Posterior cingulate gyrus (tissue), 11 donors: ENCODE measurements around the gene ARGLU1.

ENCODE experiments used
- DNase-seq, 10 donors: peaks; one replicate each; pipeline versions ENCODE4 v3.0.0 to v3.0.0-alpha.2; 2020 to 2021; ENCODE audit warnings: mixed read lengths in 3 of 10
- intact Hi-C: fragments of 100-400 bp; cut with DNase I; formaldehyde crosslinking; loops from one replicate; pipeline ENCODE4 v1.15.1; 2023

The ARGLU1 gene

GRCh38 chr13:106528718-106529414 lies 39.1 kb downstream of the ARGLU1 start:
- no peak for DNase-seq
- intact Hi-C loops = no loop called here

- intact Hi-C loops = no loop called here
- no peak for DNase-seq
These were observed 40.1 kb downstream of the ARGLU1 start for GRCh38 chr13:106527826-106528225.

GRCh38 chr13:106527445-106527801 lies 40.5 kb downstream of the ARGLU1 start:
- no peak for DNase-seq
- intact Hi-C loops = no loop called here

- intact Hi-C loops = no loop called here
- no peak for DNase-seq
These were observed 41.0 kb downstream of the ARGLU1 start for GRCh38 chr13:106526738-106527444.

GRCh38 chr13:106525865-106526264 lies 42.1 kb downstream of the ARGLU1 start:
- intact Hi-C loops = no loop called here
- no peak for DNase-seq

- intact Hi-C loops = loop anchor here (5.0 kb wide), 1 partner anchor 437 kb away; no protein-coding TSS in a partner anchor
- DNase-seq = no peak
These were observed 43.8 kb downstream of the ARGLU1 start for GRCh38 chr13:106524108-106524507.

GRCh38 chr13:106523576-106523975 lies 44.4 kb downstream of the ARGLU1 start:
- DNase-seq = no peak
- intact Hi-C loops = loop anchor here (5.0 kb wide), 1 partner anchor 436 kb away; no protein-coding TSS in a partner anchor

GRCh38 chr13:106522898-106523525 lies 44.9 kb downstream of the ARGLU1 start:
- DNase-seq = no peak
- intact Hi-C loops = loop anchor here (5.0 kb wide), 1 partner anchor 436 kb away; no protein-coding TSS in a partner anchor

- DNase-seq = no peak
- intact Hi-C loops = loop anchor here (5.0 kb wide), 1 partner anchor 435 kb away; no protein-coding TSS in a partner anchor
These were observed 45.7 kb downstream of the ARGLU1 start for GRCh38 chr13:106522112-106522705.

GRCh38 chr13:106521095-106521799 lies 46.7 kb downstream of the ARGLU1 start:
- intact Hi-C loops = loop anchor here (5.0 kb wide), 1 partner anchor 434 kb away; no protein-coding TSS in a partner anchor

GRCh38 chr13:106520251-106521054 lies 47.5 kb downstream of the ARGLU1 start:
- intact Hi-C loops = loop anchor here (5.0 kb wide), 1 partner anchor 433 kb away; no protein-coding TSS in a partner anchor
- DNase-seq = no peak

More at GRCh38 chr13:106521095-106521799, 46.7 kb downstream of the ARGLU1 start:
- DNase-seq = no peak

- intact Hi-C loops = no loop called here
- DNase-seq = no peak
These were observed 49.4 kb downstream of the ARGLU1 start for GRCh38 chr13:106518512-106518911.

GRCh38 chr13:106517109-106517847 lies 50.7 kb downstream of the ARGLU1 start:
- no peak for DNase-seq
- intact Hi-C loops = no loop called here

GRCh38 chr13:106515635-106516254 lies 52.2 kb downstream of the ARGLU1 start:
- DNase-seq = no peak
- intact Hi-C loops = no loop called here

- DNase-seq = no peak
- intact Hi-C loops = no loop called here
These were observed 52.9 kb downstream of the ARGLU1 start for GRCh38 chr13:106514928-106515634.

- DNase-seq = no peak
- intact Hi-C loops = no loop called here
These were observed 54.6 kb downstream of the ARGLU1 start for GRCh38 chr13:106513025-106513983.
